Ovary (tissue), 3 donors: ENCODE measurements around the gene USP9Y.

Source experiments
- POLR2A ChIP-seq: fragments of 450-650 bp; IDR thresholded peaks from one replicate; pipeline ENCODE4 v1.6.1; 2017; ENCODE audit warnings: antibody characterized with exemption, mild to moderate bottlenecking, moderate library complexity
- TF ChIP-seq, protein P1 (sequence below), 3 donors: fragments of 450-650 bp in 2 of 3; fragments of 200-600 bp in 1 of 3; IDR thresholded peaks; one replicate each; pipeline versions ENCODE4 v1.5.1 to v1.8.0; 2016 to 2022; ENCODE audit warnings: antibody characterized with exemption in 3 of 3, mild to moderate bottlenecking in 1 of 3
- donor health status: DM: no; HTN: no; CAD: no.

DNA sequence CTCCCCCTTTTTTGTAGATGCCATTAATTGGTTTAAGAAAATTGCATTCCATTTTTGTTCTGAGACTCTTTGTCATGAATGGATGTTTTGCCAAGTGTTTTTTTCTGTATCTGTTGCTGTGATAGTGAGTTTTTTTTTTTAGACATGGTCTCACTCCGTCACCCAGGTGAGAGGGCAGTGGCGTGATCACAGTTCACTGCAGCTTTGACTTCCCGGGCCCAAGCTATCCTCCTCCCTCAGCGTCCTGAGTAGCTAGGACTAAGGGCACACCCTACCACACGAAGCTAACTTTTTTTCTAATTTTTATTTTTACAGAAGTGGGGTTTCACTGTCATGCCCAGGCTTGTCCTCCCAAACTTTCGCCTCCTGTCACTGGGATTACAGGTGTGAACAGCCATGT lies 51.8 kb downstream of the USP9Y start:
- no peak for TF ChIP-seq POLR2A
- TF ChIP-seq, protein P1, sequence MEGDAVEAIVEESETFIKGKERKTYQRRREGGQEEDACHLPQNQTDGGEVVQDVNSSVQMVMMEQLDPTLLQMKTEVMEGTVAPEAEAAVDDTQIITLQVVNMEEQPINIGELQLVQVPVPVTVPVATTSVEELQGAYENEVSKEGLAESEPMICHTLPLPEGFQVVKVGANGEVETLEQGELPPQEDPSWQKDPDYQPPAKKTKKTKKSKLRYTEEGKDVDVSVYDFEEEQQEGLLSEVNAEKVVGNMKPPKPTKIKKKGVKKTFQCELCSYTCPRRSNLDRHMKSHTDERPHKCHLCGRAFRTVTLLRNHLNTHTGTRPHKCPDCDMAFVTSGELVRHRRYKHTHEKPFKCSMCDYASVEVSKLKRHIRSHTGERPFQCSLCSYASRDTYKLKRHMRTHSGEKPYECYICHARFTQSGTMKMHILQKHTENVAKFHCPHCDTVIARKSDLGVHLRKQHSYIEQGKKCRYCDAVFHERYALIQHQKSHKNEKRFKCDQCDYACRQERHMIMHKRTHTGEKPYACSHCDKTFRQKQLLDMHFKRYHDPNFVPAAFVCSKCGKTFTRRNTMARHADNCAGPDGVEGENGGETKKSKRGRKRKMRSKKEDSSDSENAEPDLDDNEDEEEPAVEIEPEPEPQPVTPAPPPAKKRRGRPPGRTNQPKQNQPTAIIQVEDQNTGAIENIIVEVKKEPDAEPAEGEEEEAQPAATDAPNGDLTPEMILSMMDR (IDR thresholded peaks at IDR 0.05) = no peak
